AG04450 (cell line): ENCODE data around the gene CFAP46. TPM values are rescaled to one million over a fixed set of nuclear protein-coding genes. Genes with fewer than 3 reads are reported as not detected.
"Not testable (repeated sequence)": the region's sequence is repeated elsewhere in the genome, so short reads cannot be mapped to it uniquely, and the experiment has no call there.

ENCODE experiments used
- CTCF ChIA-PET: fragments of 300-600, 350-600 bp; formaldehyde crosslinking; extraction: SDS; loops from one replicate; lab custom pipeline; 2022; ENCODE audit warnings: antibody characterized with exemption, inconsistent platforms; lab: Charles Lee
- POLR2A ChIA-PET: fragments of 350-600 bp; formaldehyde crosslinking; extraction: SDS; loops from one replicate; lab custom pipeline; 2021; ENCODE audit warnings: antibody characterized with exemption, inconsistent platforms; lab: Yijun Ruan, JAX
- DNase-seq: peaks from one replicate; pipeline ENCODE4 v3.0.0-alpha.2; 2011; ENCODE audit warnings: low read depth, low spot score
- H3K27ac ChIP-seq: one replicate; pipeline ENCODE4 v1.5.1; 2012; ENCODE audit warnings: low read depth, low read length, control low read depth
- H3K27me3 ChIP-seq: one replicate; pipeline ENCODE4 v1.6.0; 2012; ENCODE audit warnings: low read length; ENCODE audit not compliant: control insufficient read depth, insufficient read depth
- H3K4me3 ChIP-seq: 2 replicates; pipeline ENCODE4 v1.5.1; 2011; ENCODE audit warnings: mild to moderate bottlenecking, low read depth, low read length, control low read depth
- H3K9me3 ChIP-seq: 2 replicates; pipeline ENCODE4 v1.5.1; 2012; ENCODE audit warnings: low read length; ENCODE audit not compliant: control insufficient read depth, insufficient read depth
- polyA plus RNA-seq: library from polyadenylated mRNA; depleted of rRNA; stranded (reverse); fragments of >200 nt; gene quantifications from 2 replicates; pipeline ENCODE4 v1.2.3, GENCODE V29; 2011
- TF ChIP-seq, protein P1 (sequence below): IDR thresholded peaks from 2 replicates; pipeline ENCODE4 v1.5.1; 2011; ENCODE audit warnings: low read depth, low read length, control low read depth, inconsistent platforms

CFAP46 gene
- polyA plus RNA-seq, 1 experiment = 2.7 TPM

DNA sequence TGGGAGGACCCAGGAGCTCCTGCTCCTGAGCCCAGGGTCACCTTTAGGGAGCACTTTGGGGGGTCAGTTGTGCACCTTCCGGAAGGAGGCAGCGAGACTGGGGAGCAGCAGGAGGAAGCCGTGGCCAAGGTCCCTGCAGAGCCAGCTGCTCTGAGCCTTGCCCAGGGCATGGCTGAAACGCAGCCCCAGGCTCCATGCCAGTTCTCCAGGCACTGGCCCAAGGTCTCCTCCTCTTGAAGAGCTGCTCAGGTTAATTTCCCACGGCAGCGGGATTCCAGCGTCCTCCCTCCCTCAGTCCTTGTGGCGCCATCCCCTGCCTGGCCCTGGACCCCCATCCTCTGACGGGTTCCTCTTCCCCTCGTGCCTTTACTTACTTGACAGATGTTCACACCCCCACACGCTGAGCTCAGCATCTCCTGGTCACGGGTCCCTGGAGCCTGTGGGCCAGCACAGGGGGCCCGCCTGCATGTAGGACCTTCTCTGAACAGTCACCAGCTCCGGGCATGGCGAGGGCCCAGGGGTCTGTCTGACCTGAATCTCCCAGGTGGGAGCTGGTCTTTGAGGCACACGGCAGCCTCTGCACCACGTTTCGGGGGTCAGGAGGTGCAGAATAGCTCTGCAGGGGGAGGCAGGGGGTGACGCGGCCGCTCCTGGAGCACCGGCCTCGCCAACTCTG lies 16.7 kb upstream of the CFAP46 start:
- TF ChIP-seq, protein P1, sequence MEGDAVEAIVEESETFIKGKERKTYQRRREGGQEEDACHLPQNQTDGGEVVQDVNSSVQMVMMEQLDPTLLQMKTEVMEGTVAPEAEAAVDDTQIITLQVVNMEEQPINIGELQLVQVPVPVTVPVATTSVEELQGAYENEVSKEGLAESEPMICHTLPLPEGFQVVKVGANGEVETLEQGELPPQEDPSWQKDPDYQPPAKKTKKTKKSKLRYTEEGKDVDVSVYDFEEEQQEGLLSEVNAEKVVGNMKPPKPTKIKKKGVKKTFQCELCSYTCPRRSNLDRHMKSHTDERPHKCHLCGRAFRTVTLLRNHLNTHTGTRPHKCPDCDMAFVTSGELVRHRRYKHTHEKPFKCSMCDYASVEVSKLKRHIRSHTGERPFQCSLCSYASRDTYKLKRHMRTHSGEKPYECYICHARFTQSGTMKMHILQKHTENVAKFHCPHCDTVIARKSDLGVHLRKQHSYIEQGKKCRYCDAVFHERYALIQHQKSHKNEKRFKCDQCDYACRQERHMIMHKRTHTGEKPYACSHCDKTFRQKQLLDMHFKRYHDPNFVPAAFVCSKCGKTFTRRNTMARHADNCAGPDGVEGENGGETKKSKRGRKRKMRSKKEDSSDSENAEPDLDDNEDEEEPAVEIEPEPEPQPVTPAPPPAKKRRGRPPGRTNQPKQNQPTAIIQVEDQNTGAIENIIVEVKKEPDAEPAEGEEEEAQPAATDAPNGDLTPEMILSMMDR = no peak
- POLR2A ChIA-PET = no interaction called here
- Histone ChIP-seq H3K4me3 (no peak overlapping the region), H3K27me3 (peaks cover 9% of the 10 kb centered on the region), H3K9me3 (peaks cover 3% of the 10 kb centered on the region; the same call in 1 of the 2 replicates), H3K27ac (no peak overlapping the region)
- no peak for DNase-seq
- CTCF ChIA-PET = interaction anchor here (0.5 kb wide), 1 partner anchor 19 kb away, joined by 3 read pairs; no protein-coding TSS in a partner anchor

DNA sequence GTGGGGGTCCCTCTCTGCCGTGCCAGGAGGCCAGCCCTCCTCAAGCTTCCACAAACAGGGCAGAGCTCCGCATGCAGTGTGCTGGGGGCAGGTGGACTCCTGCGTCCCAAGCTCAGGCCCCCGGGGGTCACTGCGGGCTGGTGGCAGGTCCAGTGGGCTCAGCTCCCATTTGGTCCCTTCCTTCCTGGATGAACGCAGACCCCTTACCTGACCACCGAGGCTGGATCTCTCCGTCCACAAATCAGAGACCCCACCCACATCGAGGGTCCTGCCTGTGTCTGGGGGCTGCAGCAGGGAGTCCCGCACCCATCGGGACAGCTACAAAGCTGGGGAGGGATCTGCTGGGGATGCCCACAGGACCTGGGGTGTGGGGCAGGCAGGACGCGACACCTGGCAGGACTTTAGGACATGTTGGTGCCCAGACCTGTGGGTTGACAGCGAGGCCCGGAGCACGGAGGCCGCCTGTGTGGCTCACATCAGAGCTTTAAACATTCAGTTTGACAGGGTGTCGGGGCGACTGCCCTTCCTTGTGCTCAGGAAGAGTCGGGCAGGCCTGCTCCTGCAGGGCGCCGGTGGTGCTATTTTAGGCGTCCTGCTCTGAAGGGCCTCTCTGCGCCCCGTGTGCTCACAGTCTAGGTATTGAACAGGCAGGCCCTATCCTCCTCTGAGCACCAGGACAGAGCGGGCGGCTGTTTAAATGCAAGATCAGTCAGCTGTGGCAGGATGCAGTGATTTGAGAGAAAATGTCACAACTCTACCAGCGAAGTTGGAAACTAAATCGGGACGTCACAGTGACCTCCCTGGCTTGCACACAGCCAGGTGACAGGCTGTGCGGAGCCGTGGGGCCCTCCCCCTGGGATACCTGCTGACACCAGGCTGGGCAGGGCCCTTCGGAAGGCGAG lies 15.9 kb upstream of the CFAP46 start:
- POLR2A ChIA-PET = no interaction called here
- Histone ChIP-seq H3K4me3 (no peak overlapping the region), H3K27me3 (peaks cover 9% of the 10 kb centered on the region), H3K9me3 (no peaks in the 10 kb centered on the region; the same call in 1 of the 2 replicates), H3K27ac (no peak overlapping the region)
- CTCF ChIA-PET = interaction anchor here (0.5 kb wide), 1 partner anchor 18 kb away, joined by 3 read pairs; no protein-coding TSS in a partner anchor
- no peak for DNase-seq
- TF ChIP-seq, protein P1 = no peak

DNA sequence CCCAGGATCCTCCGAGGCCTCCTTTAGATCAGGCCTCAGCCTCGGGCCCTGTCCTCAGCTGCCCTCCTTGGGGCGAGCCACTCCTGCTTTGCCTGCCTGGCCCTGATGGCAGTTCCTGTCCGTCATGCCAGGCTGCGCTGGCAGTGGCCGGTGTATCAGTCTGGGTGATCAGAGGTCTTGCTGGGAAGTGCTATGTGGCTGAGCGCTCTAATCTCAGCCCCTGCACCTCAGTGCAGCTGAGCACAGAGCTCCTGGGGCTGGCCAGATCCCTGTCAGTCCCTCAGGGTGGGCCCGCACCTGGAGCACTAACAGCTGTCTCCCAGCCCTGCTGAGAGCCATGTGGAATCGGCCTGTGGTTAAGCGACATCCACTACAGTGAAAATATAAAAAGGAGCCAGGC lies 14.8 kb upstream of the CFAP46 start:
- CTCF ChIA-PET = no interaction called here
- Histone ChIP-seq H3K4me3 (no peak overlapping the region), H3K27ac (no peak overlapping the region), H3K9me3 (no peaks in the 10 kb centered on the region; the same call in 1 of the 2 replicates), H3K27me3 (peaks cover 9% of the 10 kb centered on the region)
- POLR2A ChIA-PET = no interaction called here
- no peak for DNase-seq
- TF ChIP-seq, protein P1 = no peak

DNA sequence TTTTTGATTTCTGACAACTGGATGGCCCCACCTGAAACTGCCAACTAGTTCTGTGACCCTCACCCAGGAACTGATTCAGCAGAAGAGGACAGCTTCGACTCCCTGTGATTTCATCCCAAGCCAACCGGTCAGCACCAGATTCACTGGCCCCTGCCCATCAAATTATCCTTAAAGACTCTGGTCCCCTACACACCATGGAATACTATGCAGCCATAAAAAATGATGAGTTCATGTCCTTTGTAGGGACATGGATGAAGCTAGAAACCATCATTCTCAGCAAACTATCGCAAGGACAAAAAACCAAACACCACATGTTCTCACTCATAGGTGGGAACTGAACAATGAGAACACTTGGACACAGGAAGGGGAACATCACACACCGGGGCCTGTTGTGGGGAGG lies 13.9 kb upstream of the CFAP46 start:
- POLR2A ChIA-PET, DNase-seq, H3K27me3 ChIP-seq, H3K9me3 ChIP-seq, CTCF ChIA-PET, H3K4me3 ChIP-seq, H3K27ac ChIP-seq: not testable (repeated sequence)

GRCh38 chr10:132955479-132955878 lies 13.1 kb upstream of the CFAP46 start:
- no peak overlapping the region for H3K4me3 ChIP-seq
- H3K9me3 ChIP-seq = no peaks in the 10 kb centered on the region; the same call in 1 of the 2 replicates
- peaks cover 14% of the 10 kb centered on the region for H3K27me3 ChIP-seq
- TF ChIP-seq, protein P1 = no peak
- no peak overlapping the region for H3K27ac ChIP-seq
- CTCF ChIA-PET = no interaction called here
- POLR2A ChIA-PET = no interaction called here
- DNase-seq = no peak
